CD4-positive, alpha-beta T cell (primary cell): Measurements from ENCODE around the gene RPL31. TPM values are rescaled to one million over a fixed set of nuclear protein-coding genes. Genes with fewer than 3 reads are reported as not detected.

ENCODE experiments used
- ATAC-seq: fragments of 200-7000 bp; cut with Tn5 transposase; one replicate; pipeline ENCODE4 v1.10.0; 2022; ENCODE audit warnings: mild to moderate bottlenecking; ENCODE audit not compliant: poor library complexity
- CTCF ChIA-PET: fragments of 350-600 bp; sonication (Branson Sonifier 250); formaldehyde crosslinking; loops from one replicate; lab custom pipeline; 2021; ENCODE audit warnings: antibody characterized with exemption, inconsistent platforms; lab: Charles Lee
- POLR2A ChIA-PET: fragments of 350-600 bp; sonication (Branson Sonifier 250); formaldehyde crosslinking; loops from one replicate; lab custom pipeline; 2021; ENCODE audit warnings: antibody characterized with exemption, inconsistent platforms; lab: Charles Lee
- DNase-seq, 14 experiments: peaks; one replicate each; pipeline ENCODE4 v3.0.0-alpha.2; 2013 to 2020; ENCODE audit warnings: mixed read lengths in 2 of 14
- H3K27ac ChIP-seq, 2 donors: one replicate each; pipeline versions ENCODE4 v1.5.1 to v1.7.0; 2013; ENCODE audit warnings: low read length in 2 of 2, low read depth in 1 of 2, mild to moderate bottlenecking in 1 of 2
- H3K27me3 ChIP-seq, 2 experiments: 1 replicate in 1 of 2; 2 replicates in 1 of 2; pipeline versions ENCODE4 v1.6.1 to v1.7.0; 2013; ENCODE audit warnings: low read length in 2 of 2, control low read depth in 1 of 2, mild to moderate bottlenecking in 1 of 2, moderate library complexity in 1 of 2; ENCODE audit not compliant: insufficient read depth in 2 of 2, control insufficient read depth in 1 of 2
- H3K36me3 ChIP-seq: one replicate; pipeline ENCODE4 v1.6.1; 2013; ENCODE audit warnings: low read length, control low read depth; ENCODE audit not compliant: insufficient read depth
- H3K4me1 ChIP-seq: one replicate; pipeline ENCODE4 v1.6.1; 2013; ENCODE audit warnings: low read length, control low read depth; ENCODE audit not compliant: insufficient read depth
- H3K4me3 ChIP-seq: one replicate; pipeline ENCODE4 v1.5.1; 2013; ENCODE audit warnings: mild to moderate bottlenecking, low read length, moderate library complexity
- H3K9me3 ChIP-seq, 2 experiments: 1 replicate in 1 of 2; 2 replicates in 1 of 2; pipeline versions ENCODE4 v1.6.1 to v1.7.0; 2013; ENCODE audit warnings: low read length in 2 of 2, mild to moderate bottlenecking in 2 of 2, control low read depth in 1 of 2, moderate library complexity in 1 of 2; ENCODE audit not compliant: control insufficient read depth in 1 of 2, insufficient read depth in 1 of 2
- H3K27ac Mint-ChIP-seq: one replicate; pipeline ENCODE4 v1.8.0; 2020; ENCODE audit warnings: mixed read lengths
- H3K27me3 Mint-ChIP-seq: one replicate; pipeline ENCODE4 v1.8.0; 2021; ENCODE audit warnings: mixed read lengths
- H3K36me3 Mint-ChIP-seq: one replicate; pipeline ENCODE4 v1.8.0; 2021; ENCODE audit warnings: low read depth, mixed read lengths
- H3K4me1 Mint-ChIP-seq: one replicate; pipeline ENCODE4 v1.8.0; 2021; ENCODE audit warnings: low read depth, mixed read lengths
- H3K4me3 Mint-ChIP-seq: one replicate; pipeline ENCODE4 v1.8.0; 2020; ENCODE audit warnings: mild to moderate bottlenecking, mixed read lengths
- H3K9me3 Mint-ChIP-seq: one replicate; pipeline ENCODE4 v1.8.0; 2020; ENCODE audit warnings: mixed read lengths
- CTCF ChIP-seq: fragments of 200-600 bp; IDR thresholded peaks from one replicate; pipeline ENCODE4 v1.8.0; 2022; ENCODE audit warnings: antibody characterized with exemption, mild to moderate bottlenecking
- intact Hi-C, 2 experiments: fragments of 100-400 bp; cut with DNase I in 1 of 2; cut with micrococcal nuclease in 1 of 2; formaldehyde crosslinking; loops; one replicate each; pipeline versions ENCODE4 v1.15.1 to v1.9.0; 2023 to 2025; cut with DNase I, micrococcal nuclease
- total RNA-seq, 174 experiments: library from RNA in 2 of 174; stranded (reverse) in 2 of 174; gene quantifications; one replicate each; pipeline ENCODE4 v1.2.3 and lab custom pipeline; 2021 to 2026

The RPL31 gene
- total RNA-seq, 2 experiments from 2014 or later = 2,901 to 2,913 TPM

GRCh38 chr2:101041413-101041812 lies 39.3 kb downstream of the RPL31 start:
- Histone ChIP-seq H3K36me3 (no peaks in the 10 kb centered on the region), H3K4me1 (no peaks in the 10 kb centered on the region), H3K9me3 (no peaks in the 10 kb centered on the region), H3K27ac (no peak overlapping the region), H3K27me3 (peaks cover 0 to 3% of the 10 kb centered on the region in 2 experiments), H3K4me3 (no peak overlapping the region)
- DNase-seq (no peak), ATAC-seq (no peak)
- CTCF ChIA-PET = no interaction called here
- no peak for TF ChIP-seq CTCF
- Mint-ChIP-seq H3K27me3 (no peaks in the 10 kb centered on the region), H3K4me1 (no peaks in the 10 kb centered on the region), H3K27ac (no peak overlapping the region), H3K36me3 (no peaks in the 10 kb centered on the region), H3K4me3 (no peak overlapping the region), H3K9me3 (no peaks in the 10 kb centered on the region)
- intact Hi-C loops = no loop called here
- POLR2A ChIA-PET = no interaction called here

GRCh38 chr2:101045330-101045729 lies 43.2 kb downstream of the RPL31 start:
- H3K4me1 ChIP-seq = no peaks in the 10 kb centered on the region
- peaks cover 0 to 3% of the 10 kb centered on the region in 2 experiments for H3K27me3 ChIP-seq
- Mint-ChIP-seq H3K27ac (no peak overlapping the region), H3K4me1 (no peaks in the 10 kb centered on the region), H3K9me3 (no peaks in the 10 kb centered on the region), H3K27me3 (no peaks in the 10 kb centered on the region), H3K36me3 (peaks cover 4% of the 10 kb centered on the region), H3K4me3 (no peak overlapping the region)
- ATAC-seq = no peak
- intact Hi-C loops = no loop called here
- ChIA-PET CTCF (no interaction called here), POLR2A (no interaction called here)
- no peak overlapping the region for H3K4me3 ChIP-seq
- no peaks in the 10 kb centered on the region for H3K9me3 ChIP-seq
- no peak for DNase-seq
- no peak for TF ChIP-seq CTCF
- H3K36me3 ChIP-seq = no peaks in the 10 kb centered on the region
- H3K27ac ChIP-seq = no peak overlapping the region

GRCh38 chr2:101047075-101047766 lies 45.1 kb downstream of the RPL31 start:
- H3K27me3 Mint-ChIP-seq = no peaks in the 10 kb centered on the region
- ChIA-PET POLR2A (no interaction called here), CTCF (no interaction called here)
- Histone ChIP-seq H3K4me3 (no peak overlapping the region), H3K27ac (no peak overlapping the region), H3K4me1 (no peaks in the 10 kb centered on the region), H3K36me3 (no peaks in the 10 kb centered on the region), H3K27me3 (peaks cover 0 to 3% of the 10 kb centered on the region in 2 experiments), H3K9me3 (no peaks in the 10 kb centered on the region)
- TF ChIP-seq CTCF = no peak
- no peak overlapping the region for H3K4me3 Mint-ChIP-seq
- ATAC-seq (no peak), DNase-seq (no peak)
- H3K9me3 Mint-ChIP-seq = no peaks in the 10 kb centered on the region
- intact Hi-C loops = no loop called here
- H3K36me3 Mint-ChIP-seq = peaks cover 5% of the 10 kb centered on the region
- no peak overlapping the region for H3K27ac Mint-ChIP-seq
- no peaks in the 10 kb centered on the region for H3K4me1 Mint-ChIP-seq
